Astrocyte (in vitro differentiated cells and primary cell): Measurements from ENCODE around the gene TOR1A.

Experiments used
- EZH2 ChIP-seq: IDR thresholded peaks from 2 replicates; pipeline ENCODE4 v1.6.1; 2012; ENCODE audit warnings: mild to moderate bottlenecking, low read length, inconsistent platforms; ENCODE audit not compliant: insufficient read depth
- TF ChIP-seq, protein P1 (sequence below): IDR thresholded peaks from 2 replicates; pipeline ENCODE4 v1.5.1; 2011; ENCODE audit warnings: low read depth, mild to moderate bottlenecking, inconsistent platforms, low read length, moderate library complexity; ENCODE audit not compliant: insufficient read depth

DNA sequence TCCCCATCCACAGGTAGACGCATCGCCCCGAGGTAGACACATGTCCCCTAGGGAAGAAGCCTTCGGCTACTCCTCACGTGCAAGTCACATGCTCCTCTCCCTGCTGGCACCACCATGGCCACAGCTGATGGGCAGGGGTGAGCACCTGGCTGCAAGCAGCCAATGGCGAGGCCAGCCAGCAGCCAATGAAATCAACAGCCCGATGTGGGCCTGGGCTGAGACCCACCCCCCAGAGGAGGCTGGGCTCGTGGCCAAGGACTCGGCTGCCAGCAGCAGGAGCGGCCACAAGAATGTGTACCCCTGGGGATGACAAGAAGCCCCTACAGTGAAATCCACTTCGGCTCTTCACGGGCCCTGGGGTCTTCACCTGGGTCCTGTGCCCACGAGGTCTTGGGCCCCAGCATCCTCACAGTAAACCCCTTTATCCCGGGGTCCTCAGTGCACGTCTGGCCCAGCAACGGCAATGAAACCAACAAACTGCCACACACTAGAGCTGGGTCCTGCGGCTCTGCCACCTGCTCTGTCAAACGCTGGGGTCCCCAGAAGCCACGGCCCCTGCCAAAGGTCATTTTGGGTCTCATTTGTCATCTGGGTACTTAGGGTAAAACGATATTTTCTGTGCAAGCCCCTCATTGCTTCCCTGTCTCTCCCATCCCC, 49.0 kb downstream of the TOR1A start:
- TF ChIP-seq, protein P1, sequence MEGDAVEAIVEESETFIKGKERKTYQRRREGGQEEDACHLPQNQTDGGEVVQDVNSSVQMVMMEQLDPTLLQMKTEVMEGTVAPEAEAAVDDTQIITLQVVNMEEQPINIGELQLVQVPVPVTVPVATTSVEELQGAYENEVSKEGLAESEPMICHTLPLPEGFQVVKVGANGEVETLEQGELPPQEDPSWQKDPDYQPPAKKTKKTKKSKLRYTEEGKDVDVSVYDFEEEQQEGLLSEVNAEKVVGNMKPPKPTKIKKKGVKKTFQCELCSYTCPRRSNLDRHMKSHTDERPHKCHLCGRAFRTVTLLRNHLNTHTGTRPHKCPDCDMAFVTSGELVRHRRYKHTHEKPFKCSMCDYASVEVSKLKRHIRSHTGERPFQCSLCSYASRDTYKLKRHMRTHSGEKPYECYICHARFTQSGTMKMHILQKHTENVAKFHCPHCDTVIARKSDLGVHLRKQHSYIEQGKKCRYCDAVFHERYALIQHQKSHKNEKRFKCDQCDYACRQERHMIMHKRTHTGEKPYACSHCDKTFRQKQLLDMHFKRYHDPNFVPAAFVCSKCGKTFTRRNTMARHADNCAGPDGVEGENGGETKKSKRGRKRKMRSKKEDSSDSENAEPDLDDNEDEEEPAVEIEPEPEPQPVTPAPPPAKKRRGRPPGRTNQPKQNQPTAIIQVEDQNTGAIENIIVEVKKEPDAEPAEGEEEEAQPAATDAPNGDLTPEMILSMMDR = no peak
- TF ChIP-seq EZH2 = no peak
